GM12892 (cell line): ENCODE data around the gene APOL4.

ENCODE experiments used
- POLR2A ChIP-seq: IDR thresholded peaks from 2 replicates; pipeline ENCODE4 v1.6.1; 2011; ENCODE audit warnings: low read depth, low read length, control low read depth
- POLR2AphosphoS5 ChIP-seq: IDR thresholded peaks from 2 replicates; pipeline ENCODE4 v1.6.1; 2011; ENCODE audit warnings: low read depth, low read length, control low read depth
- TAF1 ChIP-seq: IDR thresholded peaks from 2 replicates; pipeline ENCODE4 v1.6.1; 2011; ENCODE audit warnings: low read depth, mild to moderate bottlenecking, control low read depth, low read length, borderline replicate concordance

GRCh38 chr22:36234919-36235318 is 33.3 kb upstream of the APOL4 start:
- TF ChIP-seq POLR2AphosphoS5 (no peak), TAF1 (no peak), POLR2A (no peak)
